ENCODE data around the gene CFAP58.

GRCh38 chr10:104430360-104430759 lies 76.7 kb downstream of the CFAP58 start:
- TF ChIP-seq, protein P1, sequence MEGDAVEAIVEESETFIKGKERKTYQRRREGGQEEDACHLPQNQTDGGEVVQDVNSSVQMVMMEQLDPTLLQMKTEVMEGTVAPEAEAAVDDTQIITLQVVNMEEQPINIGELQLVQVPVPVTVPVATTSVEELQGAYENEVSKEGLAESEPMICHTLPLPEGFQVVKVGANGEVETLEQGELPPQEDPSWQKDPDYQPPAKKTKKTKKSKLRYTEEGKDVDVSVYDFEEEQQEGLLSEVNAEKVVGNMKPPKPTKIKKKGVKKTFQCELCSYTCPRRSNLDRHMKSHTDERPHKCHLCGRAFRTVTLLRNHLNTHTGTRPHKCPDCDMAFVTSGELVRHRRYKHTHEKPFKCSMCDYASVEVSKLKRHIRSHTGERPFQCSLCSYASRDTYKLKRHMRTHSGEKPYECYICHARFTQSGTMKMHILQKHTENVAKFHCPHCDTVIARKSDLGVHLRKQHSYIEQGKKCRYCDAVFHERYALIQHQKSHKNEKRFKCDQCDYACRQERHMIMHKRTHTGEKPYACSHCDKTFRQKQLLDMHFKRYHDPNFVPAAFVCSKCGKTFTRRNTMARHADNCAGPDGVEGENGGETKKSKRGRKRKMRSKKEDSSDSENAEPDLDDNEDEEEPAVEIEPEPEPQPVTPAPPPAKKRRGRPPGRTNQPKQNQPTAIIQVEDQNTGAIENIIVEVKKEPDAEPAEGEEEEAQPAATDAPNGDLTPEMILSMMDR (IDR thresholded peaks at IDR 0.05), result no peak
- no peak for TF ChIP-seq ZFX (IDR thresholded peaks at IDR 0.05; ENCODE audit: borderline replicate concordance)
